ENCODE measurements around the gene ELMO1.

GRCh38 chr7:36986511-36986933 is 462.1 kb downstream of the ELMO1 start:
- TF ChIP-seq POLR2A (IDR thresholded peaks at IDR 0.05; ENCODE audit: low read length) (no peak), CTCF (IDR thresholded peaks at IDR 0.05) (no peak), MAFK (IDR thresholded peaks at IDR 0.05; ENCODE audit: partially characterized antibody) (no peak), CHD4 (IDR thresholded peaks at IDR 0.05; ENCODE audit: borderline replicate concordance) (no peak), KDM5A (IDR thresholded peaks at IDR 0.05) (no peak), EP300 (IDR thresholded peaks at IDR 0.05) (no peak)

Measured in A549 (cell line).